ENCODE measurements around the gene SNRPN. TPM values are rescaled to one million over a fixed set of nuclear protein-coding genes. Genes with fewer than 3 reads are reported as not detected.
"Not testable (repeated sequence)": the region's sequence is repeated elsewhere in the genome, so short reads cannot be mapped to it uniquely, and the experiment has no call there.

SNRPN gene
- polyA plus RNA-seq, 4 donors = 206 to 246 (median 217) TPM

DNA sequence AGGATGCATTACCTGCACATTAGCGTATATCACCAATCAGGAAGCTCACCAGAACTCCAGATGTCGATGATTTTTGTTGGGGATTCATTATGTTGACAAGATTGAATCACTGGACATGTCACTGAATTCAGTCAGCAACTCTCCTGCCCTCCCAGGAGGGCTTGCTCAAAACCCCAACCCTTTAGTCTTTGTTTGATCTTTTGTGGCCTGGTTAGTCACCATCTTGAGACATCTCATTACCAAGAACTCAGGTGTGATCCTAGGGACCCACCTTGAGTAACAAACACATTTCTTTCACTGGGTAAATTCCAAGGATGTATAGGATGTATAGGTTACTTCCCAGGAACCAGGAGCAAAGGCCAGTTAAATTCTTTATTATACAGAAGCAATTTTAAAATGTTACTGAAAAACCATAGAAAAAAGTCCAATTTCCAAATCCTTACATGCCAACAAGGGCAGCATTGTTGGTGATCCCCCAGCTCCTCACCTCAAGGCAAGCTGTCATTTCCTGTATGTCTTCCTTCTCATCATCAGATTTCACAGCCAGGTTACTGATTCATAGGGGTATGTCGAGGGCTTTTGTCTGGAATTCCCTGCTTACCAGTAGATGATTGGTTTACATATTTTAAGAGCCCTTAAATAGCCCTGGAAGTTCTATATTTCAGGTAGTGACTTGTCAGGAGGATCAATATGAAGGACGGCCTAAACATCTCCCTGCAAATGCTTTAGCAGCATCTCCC, 11.7 kb downstream of the SNRPN start:
- DNase-seq (ENCODE audit: low read depth in 4 of 4, low spot score in 3 of 4) = no peak

DNA sequence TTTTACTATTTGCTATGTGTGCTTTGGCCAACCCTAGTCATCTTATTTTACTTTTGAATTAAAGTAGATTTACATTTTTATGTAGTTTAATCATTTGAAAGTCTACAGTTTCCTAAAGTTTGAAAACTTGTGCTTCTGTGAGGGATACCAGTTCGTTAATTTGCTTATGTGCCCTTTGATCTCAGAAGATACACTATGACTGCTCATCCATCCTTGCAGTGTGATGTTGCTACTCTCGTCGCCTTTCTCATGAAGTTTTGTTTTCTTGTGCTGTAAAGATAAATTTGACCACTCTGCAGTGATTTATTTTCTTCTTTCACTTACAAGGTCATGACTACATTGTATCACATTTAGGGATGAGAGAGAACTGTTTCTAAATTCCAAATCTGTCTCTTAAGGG, 16.3 kb downstream of the SNRPN start:
- no peak for DNase-seq (ENCODE audit: low read depth in 4 of 4, low spot score in 3 of 4)

DNA sequence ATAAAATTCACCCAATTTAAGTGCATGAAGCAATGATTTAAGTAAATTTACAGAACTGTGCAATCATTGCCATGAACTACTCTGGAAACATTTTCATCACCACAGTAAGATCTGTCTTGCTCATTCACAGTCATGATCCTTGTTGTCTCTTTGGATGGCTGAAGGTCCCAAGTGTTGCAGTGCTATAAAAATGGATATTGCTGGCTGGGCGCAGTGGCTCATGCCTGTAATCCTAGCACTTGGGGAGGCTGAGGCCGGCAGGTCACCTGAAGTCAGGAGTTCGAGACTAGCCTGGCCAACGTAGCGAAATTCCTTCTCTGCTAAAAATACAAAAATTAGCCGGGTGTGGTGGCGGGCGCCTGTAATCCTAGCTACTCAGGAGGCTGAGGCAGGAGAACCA, 17.0 kb downstream of the SNRPN start:
- no peak for DNase-seq (ENCODE audit: low read depth in 4 of 4, low spot score in 3 of 4)

DNA sequence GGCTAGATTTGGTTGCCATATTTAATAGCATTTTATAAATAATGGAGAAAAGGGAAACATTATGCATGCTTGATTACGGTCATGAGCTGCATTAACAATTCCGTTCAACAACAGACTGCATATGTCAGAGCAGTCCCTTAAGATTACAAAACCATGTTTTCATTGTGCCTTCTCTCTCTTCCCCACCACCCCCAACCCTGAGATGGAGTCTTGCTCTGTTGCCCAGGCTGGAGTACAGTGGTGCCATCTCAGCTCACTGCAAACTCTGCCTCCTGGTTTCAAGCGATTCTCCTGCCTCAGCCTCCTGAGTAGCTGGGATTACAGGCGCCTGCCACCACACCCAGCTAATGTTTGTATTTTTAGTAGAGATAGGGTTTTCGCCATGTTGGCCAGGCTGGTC, 17.9 kb downstream of the SNRPN start:
- DNase-seq (ENCODE audit: low read depth in 4 of 4, low spot score in 3 of 4) = not testable (repeated sequence)

DNA sequence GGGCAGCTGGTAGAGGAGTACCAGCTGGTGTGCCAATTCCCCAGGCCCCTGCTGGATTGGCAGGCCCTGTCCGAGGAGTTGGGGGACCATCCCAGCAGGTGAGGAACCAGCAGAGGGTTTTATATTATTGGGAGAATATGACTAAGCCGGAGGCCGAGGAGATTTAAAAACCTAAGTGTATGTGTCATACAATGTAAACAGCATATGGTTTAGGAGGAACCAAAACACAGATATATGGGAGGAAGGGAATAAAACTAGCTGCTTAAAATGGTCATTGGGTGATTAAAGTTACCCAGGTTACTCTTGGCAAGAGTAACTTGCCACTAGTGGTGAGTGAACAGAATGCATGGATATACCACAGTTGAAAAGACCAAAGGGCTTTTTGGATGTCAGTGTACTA, 22.1 kb downstream of the SNRPN start:
- no peak for DNase-seq (ENCODE audit: low read depth in 4 of 4, low spot score in 3 of 4)

DNA sequence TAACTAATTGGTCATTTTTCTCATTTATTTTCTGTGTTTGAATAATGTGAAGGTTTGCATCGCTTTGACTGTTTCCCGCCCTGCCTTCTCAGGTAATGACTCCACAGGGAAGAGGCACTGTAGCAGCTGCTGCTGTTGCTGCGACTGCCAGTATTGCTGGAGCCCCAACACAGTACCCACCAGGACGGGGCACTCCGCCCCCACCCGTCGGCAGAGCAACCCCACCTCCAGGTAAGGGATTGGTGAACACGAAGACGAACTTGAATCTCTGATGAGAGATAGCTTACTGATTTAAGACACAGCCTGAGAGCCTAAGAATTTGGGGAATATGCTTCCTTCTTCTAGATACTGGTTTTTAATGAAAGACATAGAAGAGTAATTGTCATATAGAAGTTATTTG, 22.9 kb downstream of the SNRPN start:
- no peak for DNase-seq (ENCODE audit: low read depth in 4 of 4, low spot score in 3 of 4)

DNA sequence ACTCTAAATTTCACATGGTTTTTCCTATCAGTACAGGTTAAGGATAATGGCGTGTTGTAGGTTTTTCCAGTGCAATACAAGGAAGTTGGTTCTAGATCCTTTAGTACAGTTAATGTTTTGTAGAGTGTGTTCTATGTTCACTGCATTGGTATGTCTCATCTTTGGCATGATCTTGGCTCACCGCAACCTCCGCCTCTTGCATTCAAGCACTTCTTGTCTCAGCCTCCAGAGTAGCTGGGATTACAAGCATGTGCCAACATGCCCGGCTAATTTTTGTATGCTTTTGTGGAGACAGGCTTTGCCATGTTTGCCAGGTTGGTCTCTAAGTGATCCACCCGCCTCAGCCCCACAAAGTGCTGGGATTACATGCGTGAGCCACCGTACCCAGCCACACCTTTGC, 30.4 kb downstream of the SNRPN start:
- DNase-seq (ENCODE audit: low read depth in 4 of 4, low spot score in 3 of 4) = no peak

DNA sequence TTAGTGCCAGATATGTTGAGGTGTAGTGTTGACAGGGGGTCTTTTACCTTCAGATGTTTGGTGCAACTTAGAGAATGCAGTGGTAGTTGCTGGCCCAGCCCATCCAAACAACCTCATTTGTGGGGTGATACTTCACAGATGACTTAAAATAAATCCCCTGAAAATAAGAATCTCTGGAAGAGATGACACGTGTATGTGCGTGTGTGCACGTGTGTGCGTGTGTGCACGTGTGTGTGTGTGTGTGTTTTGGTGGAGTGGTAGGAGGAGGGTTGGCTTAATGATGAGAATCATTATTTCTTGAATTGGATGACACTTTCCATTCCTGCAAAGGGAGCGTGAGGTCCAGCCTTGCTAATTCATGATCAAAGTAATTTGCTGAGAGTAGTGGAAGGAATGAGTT, 31.9 kb downstream of the SNRPN start:
- DNase-seq (ENCODE audit: low read depth in 4 of 4, low spot score in 3 of 4) = no peak

DNA sequence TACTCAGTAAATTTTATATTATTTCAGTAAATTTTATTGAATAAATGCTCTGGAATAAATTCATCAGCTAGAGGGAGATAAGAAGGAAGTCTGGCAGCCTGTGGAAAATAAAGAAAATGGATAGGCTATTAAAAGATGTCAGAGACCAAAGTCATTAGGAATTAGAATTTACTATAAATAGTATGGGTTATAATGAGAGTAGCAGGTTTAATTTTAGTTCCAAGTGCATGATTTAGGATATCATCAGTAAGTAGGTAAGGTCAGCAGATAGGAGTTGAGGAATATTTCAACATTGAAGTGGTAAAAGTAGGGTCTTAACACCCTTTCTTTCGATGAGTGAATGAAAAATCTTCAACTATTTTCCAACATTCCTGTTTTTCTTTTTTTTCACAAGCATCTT, 64.6 kb downstream of the SNRPN start:
- DNase-seq (ENCODE audit: low read depth in 4 of 4, low spot score in 3 of 4) = no peak

DNA sequence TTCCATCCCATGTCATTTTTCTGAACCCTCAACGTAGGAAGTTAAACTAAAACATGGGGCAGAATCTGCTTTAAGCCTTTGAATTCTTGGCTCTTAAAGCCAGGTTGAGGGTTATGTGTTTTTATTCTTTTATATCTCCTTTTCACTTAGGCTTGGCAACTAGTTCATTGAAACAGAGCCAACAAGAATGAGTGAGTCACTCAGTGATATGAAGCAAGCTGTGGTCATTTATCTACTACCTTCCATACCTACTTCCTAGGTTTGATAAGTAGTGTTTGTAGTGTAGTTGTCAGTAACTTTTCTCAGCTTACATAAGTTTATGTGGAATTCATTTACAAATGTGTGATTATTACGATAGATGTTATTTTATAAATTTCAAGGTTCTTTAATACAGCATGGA, 67.4 kb downstream of the SNRPN start:
- no peak for DNase-seq (ENCODE audit: low read depth in 4 of 4, low spot score in 3 of 4)

Other genes starting within 250 kb of the SNRPN start
- 10 to 100 TPM in 3 of 4 donors, 1 to 10 TPM in 1; 4.9 to 57.2 (median 40.7) TPM for gene SNURF, start within 50 bp of the SNRPN start, polyA plus RNA-seq (ENCODE audit: insufficient read length in 4 of 4)